WTC11 (cell line): Measurements from ENCODE around the gene FOXA1. TPM values are rescaled to one million over a fixed set of nuclear protein-coding genes. Genes with fewer than 3 reads are reported as not detected.

Source experiments
- ATAC-seq: fragments of 200-7000 bp; cut with Tn5 transposase; 2 replicates; pipeline ENCODE4 v1.10.0; 2021; ENCODE audit warnings: mild to moderate bottlenecking, moderate library complexity
- CTCF ChIA-PET: fragments of 300-600 bp; sonication (Branson Sonifier 250); formaldehyde crosslinking; loops from one replicate; lab custom pipeline; 2021; ENCODE audit warnings: antibody characterized with exemption; lab: Charles Lee
- POLR2A ChIA-PET: fragments of 350-600 bp; sonication (Branson Sonifier 250); formaldehyde crosslinking; loops from one replicate; lab custom pipeline; 2021; ENCODE audit warnings: antibody characterized with exemption; lab: Charles Lee
- DNase-seq: peaks from one replicate; pipeline ENCODE4 v3.0.0; 2021; ENCODE audit warnings: low spot score
- H3K27ac Mint-ChIP-seq: 2 replicates; pipeline ENCODE4 v1.8.0; 2021; ENCODE audit warnings: mixed read lengths
- H3K27me3 Mint-ChIP-seq: 2 replicates; pipeline ENCODE4 v1.8.0; 2021; ENCODE audit warnings: low read depth, mild to moderate bottlenecking, moderate library complexity, mixed read lengths
- H3K36me3 Mint-ChIP-seq: 2 replicates; pipeline ENCODE4 v1.8.0; 2021; ENCODE audit warnings: mixed read lengths
- H3K4me1 Mint-ChIP-seq: 2 replicates; pipeline ENCODE4 v1.8.0; 2022; ENCODE audit warnings: mixed read lengths
- H3K4me3 Mint-ChIP-seq: 2 replicates; pipeline ENCODE4 v1.8.0; 2021; ENCODE audit warnings: mild to moderate bottlenecking, moderate library complexity, mixed read lengths
- H3K9me3 Mint-ChIP-seq: 2 replicates; pipeline ENCODE4 v1.8.0; 2021; ENCODE audit warnings: mixed read lengths
- ATF1 ChIP-seq: sonication (generic); formaldehyde crosslinking; IDR thresholded peaks from 2 replicates; pipeline ENCODE4 v1.8.1; 2023; ENCODE audit warnings: mild to moderate bottlenecking, moderate library complexity, missing genetic modification reagents
- CDX4 ChIP-seq: fragments of 250-450 bp; sonication (Bioruptor Pico); IDR thresholded peaks from 2 replicates; pipeline ENCODE4 v1.9.0; 2021; ENCODE audit warnings: moderate library complexity, mild to moderate bottlenecking, inconsistent platforms, borderline replicate concordance
- CREB1 ChIP-seq: sonication (generic); formaldehyde crosslinking; IDR thresholded peaks from 2 replicates; pipeline ENCODE4 v1.8.0; 2023; ENCODE audit warnings: mild to moderate bottlenecking, missing genetic modification reagents
- FOXK1 ChIP-seq: sonication (generic); formaldehyde crosslinking; IDR thresholded peaks from 2 replicates; pipeline ENCODE4 v1.8.0; 2022; ENCODE audit warnings: mild to moderate bottlenecking, moderate library complexity, missing genetic modification reagents
- FOXP1 ChIP-seq: sonication (generic); formaldehyde crosslinking; IDR thresholded peaks from 2 replicates; pipeline ENCODE4 v1.8.0; 2022; ENCODE audit warnings: missing genetic modification reagents, mild to moderate bottlenecking, moderate library complexity, borderline replicate concordance
- GABPB1 ChIP-seq: sonication (generic); formaldehyde crosslinking; IDR thresholded peaks from 2 replicates; pipeline ENCODE4 v1.8.1; 2023; ENCODE audit warnings: mild to moderate bottlenecking, missing genetic modification reagents
- JUN ChIP-seq: sonication (generic); formaldehyde crosslinking; IDR thresholded peaks from 2 replicates; pipeline ENCODE4 v1.8.0; 2023; ENCODE audit warnings: mild to moderate bottlenecking, missing genetic modification reagents
- MYBL2 ChIP-seq: sonication (generic); formaldehyde crosslinking; IDR thresholded peaks from 2 replicates; pipeline ENCODE4 v1.8.1; 2023; ENCODE audit warnings: mild to moderate bottlenecking, moderate library complexity, missing genetic modification reagents
- NFE2L1 ChIP-seq: sonication (generic); formaldehyde crosslinking; IDR thresholded peaks from 2 replicates; pipeline ENCODE4 v1.8.1; 2023; ENCODE audit warnings: missing genetic modification reagents
- OVOL2 ChIP-seq: fragments of 250-450 bp; sonication (Bioruptor Pico); IDR thresholded peaks from 2 replicates; pipeline ENCODE4 v1.9.0; 2021; ENCODE audit warnings: mild to moderate bottlenecking, borderline replicate concordance
- PRDM15 ChIP-seq: sonication (generic); formaldehyde crosslinking; IDR thresholded peaks from 2 replicates; pipeline ENCODE4 v1.8.0; 2022; ENCODE audit warnings: missing genetic modification reagents
- SMAD4 ChIP-seq: sonication (generic); formaldehyde crosslinking; IDR thresholded peaks from 2 replicates; pipeline ENCODE4 v1.8.0; 2022; ENCODE audit warnings: mild to moderate bottlenecking, missing genetic modification reagents
- SOX15 ChIP-seq: fragments of 250-450 bp; sonication (Bioruptor Pico); IDR thresholded peaks from 2 replicates; pipeline ENCODE4 v1.9.0; 2021; ENCODE audit warnings: mild to moderate bottlenecking
- SP1 ChIP-seq: sonication (generic); formaldehyde crosslinking; conservative IDR thresholded peaks from 2 replicates; pipeline ENCODE4 v1.8.1; 2022; ENCODE audit warnings: missing genetic modification reagents
- TEAD4 ChIP-seq: sonication (generic); formaldehyde crosslinking; IDR thresholded peaks from 2 replicates; pipeline ENCODE4 v1.8.0; 2022; ENCODE audit warnings: mild to moderate bottlenecking, missing genetic modification reagents
- ZNF232 ChIP-seq: sonication (generic); formaldehyde crosslinking; IDR thresholded peaks from 2 replicates; pipeline ENCODE4 v1.8.0; 2022; ENCODE audit warnings: mild to moderate bottlenecking, missing genetic modification reagents
- ZNF423 ChIP-seq: fragments of 250-450 bp; sonication (Bioruptor Pico); IDR thresholded peaks from 2 replicates; pipeline ENCODE4 v2.1.2; 2022; ENCODE audit warnings: mild to moderate bottlenecking, moderate library complexity
- total RNA-seq: library from RNA; stranded (reverse); gene quantifications from 3 replicates; pipeline ENCODE4 v1.2.3, GENCODE V29; 2021
- TF ChIP-seq, protein P1 (sequence below): sonication (generic); formaldehyde crosslinking; conservative IDR thresholded peaks from 2 replicates; pipeline ENCODE4 v1.8.1; 2023; ENCODE audit warnings: mild to moderate bottlenecking, low read depth, missing genetic modification reagents, moderate library complexity
- TF ChIP-seq, protein P2 (sequence below): fragments of 250-450 bp; sonication (Bioruptor Pico); IDR thresholded peaks from 2 replicates; pipeline ENCODE4 v1.9.0; 2021; ENCODE audit warnings: mild to moderate bottlenecking
- TF ChIP-seq, protein P3 (sequence below): sonication (generic); formaldehyde crosslinking; conservative IDR thresholded peaks from 2 replicates; pipeline ENCODE4 v1.8.1; 2022; ENCODE audit warnings: mild to moderate bottlenecking, missing genetic modification reagents
- TF ChIP-seq, protein P4 (sequence below): fragments of 200-600 bp; IDR thresholded peaks from 2 replicates; pipeline ENCODE4 v1.8.0; 2022; ENCODE audit warnings: antibody characterized with exemption
- TF ChIP-seq, protein P5 (sequence below): sonication (generic); formaldehyde crosslinking; IDR thresholded peaks from 2 replicates; pipeline ENCODE4 v1.8.0; 2022; ENCODE audit warnings: mild to moderate bottlenecking, missing genetic modification reagents

The FOXA1 gene
- total RNA-seq, 1 experiment from 2014 or later: 0.28 TPM

DNA sequence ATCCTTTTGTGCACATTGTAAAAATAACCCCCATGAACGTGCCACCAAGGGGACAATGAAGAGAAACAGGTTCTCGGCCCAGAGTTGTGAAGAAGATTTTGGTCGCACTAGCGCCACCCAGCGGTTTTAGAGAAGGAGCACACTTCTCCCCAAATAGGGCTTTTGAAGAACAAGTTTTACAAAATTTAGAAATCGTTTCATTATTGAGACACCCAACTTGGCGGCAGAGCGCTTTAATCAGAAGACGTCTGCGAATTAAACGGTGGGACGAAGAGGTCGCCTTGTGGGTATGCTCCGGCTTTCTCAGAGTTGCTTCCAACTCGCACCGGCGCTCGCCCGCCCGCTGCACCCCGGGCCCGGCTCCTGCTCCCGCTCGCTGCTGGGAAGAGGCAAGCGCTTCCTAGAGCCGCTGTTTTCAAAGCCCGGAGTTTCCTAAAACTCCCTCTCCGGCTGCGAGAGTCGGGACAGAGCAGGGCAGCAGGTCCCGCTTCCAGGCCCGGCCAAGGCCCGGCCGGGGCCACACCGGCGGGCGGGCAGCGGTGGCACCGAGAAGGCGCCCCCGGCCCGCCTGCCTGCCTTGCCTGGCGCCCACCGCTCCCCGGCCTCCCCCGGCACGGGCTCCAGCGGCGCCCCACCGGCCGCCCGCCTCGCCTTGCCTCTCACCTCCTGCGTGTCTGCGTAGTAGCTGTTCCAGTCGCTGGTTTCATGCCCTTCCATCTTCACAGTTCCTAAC lies 645 bp downstream of the FOXA1 start:
- Mint-ChIP-seq H3K4me1 (peaks cover 56% of the 10 kb centered on the region), H3K4me3 (peak overlapping the region; percentile 80), H3K27me3 (peaks cover 95% of the 10 kb centered on the region)
- TF ChIP-seq TEAD4 (CRISPR knock-in tag) (no peak), ZNF232 (CRISPR knock-in tag) (no peak), ZNF423 (CRISPR knock-in tag) (no peak), SP1 (no peak), MYBL2 (CRISPR knock-in tag) (no peak), CDX4 (CRISPR knock-in tag) (no peak), PRDM15 (CRISPR knock-in tag) (peak; percentile 51), FOXK1 (CRISPR knock-in tag) (no peak), JUN (CRISPR knock-in tag) (no peak), GABPB1 (CRISPR knock-in tag) (peak; percentile 26; the same call in 1 of the 2 replicates), NFE2L1 (CRISPR knock-in tag) (no peak), OVOL2 (CRISPR knock-in tag) (no peak), FOXP1 (CRISPR knock-in tag) (no peak), SOX15 (CRISPR knock-in tag) (no peak), CREB1 (CRISPR knock-in tag) (no peak), SMAD4 (CRISPR knock-in tag) (no peak), ATF1 (CRISPR knock-in tag) (no peak)
- TF ChIP-seq, protein P1, sequence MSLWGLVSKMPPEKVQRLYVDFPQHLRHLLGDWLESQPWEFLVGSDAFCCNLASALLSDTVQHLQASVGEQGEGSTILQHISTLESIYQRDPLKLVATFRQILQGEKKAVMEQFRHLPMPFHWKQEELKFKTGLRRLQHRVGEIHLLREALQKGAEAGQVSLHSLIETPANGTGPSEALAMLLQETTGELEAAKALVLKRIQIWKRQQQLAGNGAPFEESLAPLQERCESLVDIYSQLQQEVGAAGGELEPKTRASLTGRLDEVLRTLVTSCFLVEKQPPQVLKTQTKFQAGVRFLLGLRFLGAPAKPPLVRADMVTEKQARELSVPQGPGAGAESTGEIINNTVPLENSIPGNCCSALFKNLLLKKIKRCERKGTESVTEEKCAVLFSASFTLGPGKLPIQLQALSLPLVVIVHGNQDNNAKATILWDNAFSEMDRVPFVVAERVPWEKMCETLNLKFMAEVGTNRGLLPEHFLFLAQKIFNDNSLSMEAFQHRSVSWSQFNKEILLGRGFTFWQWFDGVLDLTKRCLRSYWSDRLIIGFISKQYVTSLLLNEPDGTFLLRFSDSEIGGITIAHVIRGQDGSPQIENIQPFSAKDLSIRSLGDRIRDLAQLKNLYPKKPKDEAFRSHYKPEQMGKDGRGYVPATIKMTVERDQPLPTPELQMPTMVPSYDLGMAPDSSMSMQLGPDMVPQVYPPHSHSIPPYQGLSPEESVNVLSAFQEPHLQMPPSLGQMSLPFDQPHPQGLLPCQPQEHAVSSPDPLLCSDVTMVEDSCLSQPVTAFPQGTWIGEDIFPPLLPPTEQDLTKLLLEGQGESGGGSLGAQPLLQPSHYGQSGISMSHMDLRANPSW: no peak
- TF ChIP-seq, protein P2, sequence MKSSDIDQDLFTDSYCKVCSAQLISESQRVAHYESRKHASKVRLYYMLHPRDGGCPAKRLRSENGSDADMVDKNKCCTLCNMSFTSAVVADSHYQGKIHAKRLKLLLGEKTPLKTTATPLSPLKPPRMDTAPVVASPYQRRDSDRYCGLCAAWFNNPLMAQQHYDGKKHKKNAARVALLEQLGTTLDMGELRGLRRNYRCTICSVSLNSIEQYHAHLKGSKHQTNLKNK (CRISPR knock-in tag): no peak
- TF ChIP-seq, protein P3, sequence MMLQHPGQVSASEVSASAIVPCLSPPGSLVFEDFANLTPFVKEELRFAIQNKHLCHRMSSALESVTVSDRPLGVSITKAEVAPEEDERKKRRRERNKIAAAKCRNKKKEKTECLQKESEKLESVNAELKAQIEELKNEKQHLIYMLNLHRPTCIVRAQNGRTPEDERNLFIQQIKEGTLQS (CRISPR knock-in tag): no peak
- TF ChIP-seq, protein P4, sequence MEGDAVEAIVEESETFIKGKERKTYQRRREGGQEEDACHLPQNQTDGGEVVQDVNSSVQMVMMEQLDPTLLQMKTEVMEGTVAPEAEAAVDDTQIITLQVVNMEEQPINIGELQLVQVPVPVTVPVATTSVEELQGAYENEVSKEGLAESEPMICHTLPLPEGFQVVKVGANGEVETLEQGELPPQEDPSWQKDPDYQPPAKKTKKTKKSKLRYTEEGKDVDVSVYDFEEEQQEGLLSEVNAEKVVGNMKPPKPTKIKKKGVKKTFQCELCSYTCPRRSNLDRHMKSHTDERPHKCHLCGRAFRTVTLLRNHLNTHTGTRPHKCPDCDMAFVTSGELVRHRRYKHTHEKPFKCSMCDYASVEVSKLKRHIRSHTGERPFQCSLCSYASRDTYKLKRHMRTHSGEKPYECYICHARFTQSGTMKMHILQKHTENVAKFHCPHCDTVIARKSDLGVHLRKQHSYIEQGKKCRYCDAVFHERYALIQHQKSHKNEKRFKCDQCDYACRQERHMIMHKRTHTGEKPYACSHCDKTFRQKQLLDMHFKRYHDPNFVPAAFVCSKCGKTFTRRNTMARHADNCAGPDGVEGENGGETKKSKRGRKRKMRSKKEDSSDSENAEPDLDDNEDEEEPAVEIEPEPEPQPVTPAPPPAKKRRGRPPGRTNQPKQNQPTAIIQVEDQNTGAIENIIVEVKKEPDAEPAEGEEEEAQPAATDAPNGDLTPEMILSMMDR: peak; percentile 83
- TF ChIP-seq, protein P5, sequence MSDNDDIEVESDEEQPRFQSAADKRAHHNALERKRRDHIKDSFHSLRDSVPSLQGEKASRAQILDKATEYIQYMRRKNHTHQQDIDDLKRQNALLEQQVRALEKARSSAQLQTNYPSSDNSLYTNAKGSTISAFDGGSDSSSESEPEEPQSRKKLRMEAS (CRISPR knock-in tag): no peak
- TF ChIP-seq, all 79 proteins: peak for 3
- ATAC-seq (peak; percentile 2), DNase-seq (peak; percentile 77)
- H3K9me3 Mint-ChIP-seq: no peaks in the 10 kb centered on the region
- ChIA-PET POLR2A (no interaction called here), CTCF (interaction anchor here (0.6 to 2.3 kb wide), 8 partner anchors 9 to 1073 kb away, joined by 3 to 12 read pairs (median 4); no protein-coding TSS in a partner anchor)
- H3K27ac Mint-ChIP-seq: no peak overlapping the region
- no peaks in the 10 kb centered on the region for H3K36me3 Mint-ChIP-seq
